Measurements from ENCODE around the gene LRBA.

Gene LRBA

GRCh38 chr4:150316332-150317205, 698.5 kb downstream of the LRBA start:
- no peak for DNase-seq (ENCODE audit: low read depth)
- in situ Hi-C loops (cut with HindIII; ENCODE audit: low sequenced_read_pairs): no loop called here
- TF ChIP-seq, protein P1, sequence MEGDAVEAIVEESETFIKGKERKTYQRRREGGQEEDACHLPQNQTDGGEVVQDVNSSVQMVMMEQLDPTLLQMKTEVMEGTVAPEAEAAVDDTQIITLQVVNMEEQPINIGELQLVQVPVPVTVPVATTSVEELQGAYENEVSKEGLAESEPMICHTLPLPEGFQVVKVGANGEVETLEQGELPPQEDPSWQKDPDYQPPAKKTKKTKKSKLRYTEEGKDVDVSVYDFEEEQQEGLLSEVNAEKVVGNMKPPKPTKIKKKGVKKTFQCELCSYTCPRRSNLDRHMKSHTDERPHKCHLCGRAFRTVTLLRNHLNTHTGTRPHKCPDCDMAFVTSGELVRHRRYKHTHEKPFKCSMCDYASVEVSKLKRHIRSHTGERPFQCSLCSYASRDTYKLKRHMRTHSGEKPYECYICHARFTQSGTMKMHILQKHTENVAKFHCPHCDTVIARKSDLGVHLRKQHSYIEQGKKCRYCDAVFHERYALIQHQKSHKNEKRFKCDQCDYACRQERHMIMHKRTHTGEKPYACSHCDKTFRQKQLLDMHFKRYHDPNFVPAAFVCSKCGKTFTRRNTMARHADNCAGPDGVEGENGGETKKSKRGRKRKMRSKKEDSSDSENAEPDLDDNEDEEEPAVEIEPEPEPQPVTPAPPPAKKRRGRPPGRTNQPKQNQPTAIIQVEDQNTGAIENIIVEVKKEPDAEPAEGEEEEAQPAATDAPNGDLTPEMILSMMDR (IDR thresholded peaks at IDR 0.05; ENCODE audit: low read depth, low read length, missing control alignments): no peak
- H3K4me3 ChIP-seq (ENCODE audit: low read depth, low read length): no peak overlapping the region

DNA sequence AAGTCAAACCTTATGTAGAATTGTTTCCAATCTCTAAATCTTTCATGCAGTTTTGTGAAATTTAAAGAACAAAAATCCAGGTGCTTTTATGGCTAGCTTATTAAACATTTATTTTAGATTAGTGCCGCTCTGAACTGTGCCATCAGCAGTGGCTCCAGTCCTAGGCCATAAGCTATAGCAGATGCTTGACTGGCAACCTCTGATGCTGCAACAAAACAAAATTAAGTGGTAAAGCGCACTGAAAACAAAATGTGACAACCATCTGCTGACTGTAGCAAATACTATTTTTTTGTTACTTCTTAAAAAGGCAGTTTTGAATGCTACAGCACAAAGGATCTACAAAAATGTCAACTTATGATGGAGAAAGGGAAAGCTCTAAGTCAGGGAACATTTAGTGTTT, 699.4 kb downstream of the LRBA start:
- no peak overlapping the region for H3K4me3 ChIP-seq (ENCODE audit: low read depth, low read length)
- TF ChIP-seq, protein P1 (IDR thresholded peaks at IDR 0.05; ENCODE audit: low read depth, low read length, missing control alignments): no peak
- in situ Hi-C loops (cut with HindIII; ENCODE audit: low sequenced_read_pairs): no loop called here
- DNase-seq (ENCODE audit: low read depth): no peak

DNA sequence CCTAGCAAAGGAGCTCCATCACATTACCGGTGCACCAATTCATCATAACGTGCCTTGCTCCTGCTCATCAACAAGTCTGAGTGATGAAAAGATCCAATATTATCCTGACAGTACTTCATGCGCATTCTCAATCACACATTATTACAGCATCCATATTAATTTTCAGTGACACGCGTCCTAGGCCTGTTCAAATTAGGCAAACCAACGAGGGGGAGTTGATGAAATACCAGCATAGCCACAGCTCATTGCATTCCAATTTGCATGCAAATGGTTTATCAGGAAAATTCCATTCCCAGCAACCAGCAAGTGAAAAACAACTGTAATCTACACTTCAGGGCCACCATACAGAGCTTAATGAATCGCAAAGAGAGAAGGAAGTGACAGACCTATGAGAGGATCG, 699.9 kb downstream of the LRBA start:
- H3K4me3 ChIP-seq (ENCODE audit: low read depth, low read length): no peak overlapping the region
- TF ChIP-seq, protein P1 (IDR thresholded peaks at IDR 0.05; ENCODE audit: low read depth, low read length, missing control alignments): no peak
- DNase-seq (ENCODE audit: low read depth): no peak
- in situ Hi-C loops (cut with HindIII; ENCODE audit: low sequenced_read_pairs): no loop called here

DNA sequence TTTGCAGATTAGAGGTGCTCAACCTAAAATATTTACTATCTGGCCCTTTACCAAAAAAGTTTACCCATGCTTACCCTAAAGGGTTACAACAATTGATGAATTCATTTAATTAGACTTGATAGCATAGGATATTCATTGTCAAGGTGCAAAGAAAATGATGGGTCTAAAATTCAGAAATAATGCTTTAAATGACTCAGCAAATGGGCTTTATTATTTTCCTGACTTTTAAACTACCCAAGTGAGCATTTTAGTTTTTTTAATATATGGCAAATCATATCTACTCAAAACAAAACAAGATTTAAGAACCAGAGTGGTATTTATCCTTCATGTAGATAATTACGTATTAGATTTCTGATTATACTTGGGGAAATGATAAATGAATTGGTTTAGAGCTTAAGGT, 701.1 kb downstream of the LRBA start:
- in situ Hi-C loops (cut with HindIII; ENCODE audit: low sequenced_read_pairs): no loop called here
- H3K4me3 ChIP-seq (ENCODE audit: low read depth, low read length): no peak overlapping the region
- DNase-seq (ENCODE audit: low read depth): no peak
- TF ChIP-seq, protein P1 (IDR thresholded peaks at IDR 0.05; ENCODE audit: low read depth, low read length, missing control alignments): no peak

DNA sequence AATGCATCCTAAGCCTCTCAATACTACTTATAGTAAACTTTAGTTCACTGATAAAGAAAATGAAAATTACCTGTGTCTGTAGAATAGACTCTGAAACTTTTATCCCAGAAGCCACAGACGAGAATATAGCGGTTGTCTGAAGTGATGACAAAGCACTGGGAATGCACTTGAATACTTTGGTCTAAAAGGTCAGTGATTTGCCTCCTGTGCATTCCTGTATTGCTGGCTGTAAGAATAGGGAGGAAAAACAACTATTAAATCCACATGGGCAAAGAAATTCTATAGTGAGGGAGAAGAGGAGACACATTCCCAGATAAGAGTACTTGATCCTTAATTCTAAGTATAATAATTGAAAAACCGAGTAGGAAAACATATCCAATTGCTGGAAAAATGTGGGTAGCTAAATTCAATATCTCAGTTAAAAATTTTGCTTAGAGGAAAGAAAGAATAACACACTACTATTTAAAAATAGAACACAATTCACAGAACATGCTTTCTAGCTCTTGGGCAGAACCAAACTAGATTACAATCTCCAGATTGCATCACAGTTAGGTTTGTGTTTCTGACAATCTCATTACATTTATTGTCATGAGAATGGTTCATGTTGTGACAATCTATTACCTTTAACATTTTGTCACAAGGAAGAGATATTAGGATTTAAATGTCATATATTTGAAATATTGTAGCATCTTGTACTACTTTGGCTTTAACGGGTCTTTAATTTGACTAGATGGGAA, 704.8 kb downstream of the LRBA start:
- in situ Hi-C loops (cut with HindIII; ENCODE audit: low sequenced_read_pairs): no loop called here
- peak; percentile 53 for DNase-seq (ENCODE audit: low read depth)

GRCh38 chr4:150308824-150309472, 706.1 kb downstream of the LRBA start:
- no peak overlapping the region for H3K4me3 ChIP-seq (ENCODE audit: low read depth, low read length)
- TF ChIP-seq, protein P1 (IDR thresholded peaks at IDR 0.05; ENCODE audit: low read depth, low read length, missing control alignments): no peak
- DNase-seq (ENCODE audit: low read depth): no peak
- in situ Hi-C loops (cut with HindIII; ENCODE audit: low sequenced_read_pairs): no loop called here

More for the DNA sequence above, 704.8 kb downstream of the LRBA start:
- TF ChIP-seq, protein P1 (IDR thresholded peaks at IDR 0.05; ENCODE audit: low read depth, low read length, missing control alignments): no peak
- H3K4me3 ChIP-seq (ENCODE audit: low read depth, low read length): no peak overlapping the region

Measured in astrocyte of the cerebellum (primary cell).